Hepatocyte (in vitro differentiated cells): ENCODE results near the gene LDB3. TPM values are rescaled to one million over a fixed set of nuclear protein-coding genes. Genes with fewer than 3 reads are reported as not detected.

ENCODE experiments used
- DNase-seq: peaks from one replicate; pipeline ENCODE4 v3.0.0-alpha.2; 2016; ENCODE audit warnings: low spot score
- H2AFZ ChIP-seq: fragments of 200-600 bp; sonication (generic); 2 replicates; pipeline ENCODE4 v1.6.0; 2016; ENCODE audit warnings: antibody characterized with exemption, mild to moderate bottlenecking
- H3K27ac ChIP-seq: fragments of 200-600 bp; sonication (generic); 2 replicates; pipeline ENCODE4 v1.5.1; 2016; ENCODE audit warnings: mild to moderate bottlenecking
- H3K27me3 ChIP-seq: fragments of 200-600 bp; sonication (generic); 2 replicates; pipeline ENCODE4 v1.6.1; 2016
- H3K36me3 ChIP-seq: fragments of 200-600 bp; sonication (generic); replicated peaks from 2 replicates; pipeline ENCODE4 v1.5.1; 2016; ENCODE audit warnings: low read depth; ENCODE audit not compliant: insufficient read depth
- H3K4me1 ChIP-seq: fragments of 200-600 bp; sonication (generic); 2 replicates; pipeline ENCODE4 v1.5.1; 2016; ENCODE audit warnings: mild to moderate bottlenecking, moderate library complexity; ENCODE audit not compliant: insufficient read depth
- H3K4me2 ChIP-seq: fragments of 200-600 bp; sonication (generic); 2 replicates; pipeline ENCODE4 v1.6.0; 2016
- H3K4me3 ChIP-seq: fragments of 200-600 bp; sonication (generic); 2 replicates; pipeline ENCODE4 v1.5.1; 2016; ENCODE audit warnings: mild to moderate bottlenecking
- H3K79me2 ChIP-seq: fragments of 200-600 bp; sonication (generic); 2 replicates; pipeline ENCODE4 v1.6.0; 2017; ENCODE audit warnings: mild to moderate bottlenecking
- H3K9me2 ChIP-seq: fragments of 200-600 bp; sonication (generic); replicated peaks from 2 replicates; pipeline ENCODE4 v1.6.0; 2017; ENCODE audit warnings: mild to moderate bottlenecking; ENCODE audit not compliant: insufficient read depth
- H3K9me3 ChIP-seq: fragments of 200-600 bp; sonication (generic); 2 replicates; pipeline ENCODE4 v1.5.1; 2016; ENCODE audit warnings: low read depth, mild to moderate bottlenecking
- H4K20me1 ChIP-seq: fragments of 200-600 bp; sonication (generic); 2 replicates; pipeline ENCODE4 v1.6.0; 2016; ENCODE audit warnings: mild to moderate bottlenecking; ENCODE audit not compliant: insufficient read depth, poor library complexity, severe bottlenecking
- CTCF ChIP-seq: fragments of 200-600 bp; sonication (generic); IDR thresholded peaks from 2 replicates; pipeline ENCODE4 v1.5.1; 2016; ENCODE audit warnings: antibody characterized with exemption, mild to moderate bottlenecking; ENCODE audit not compliant: poor library complexity
- EZH2 ChIP-seq: fragments of 200-600 bp; sonication (generic); IDR thresholded peaks from 2 replicates; pipeline ENCODE4 v1.6.1; 2016; ENCODE audit warnings: antibody characterized with exemption, mild to moderate bottlenecking, borderline replicate concordance
- EZH2phosphoT487 ChIP-seq: fragments of 200-600 bp; sonication (generic); IDR thresholded peaks from one replicate; pipeline ENCODE4 v1.6.1; 2018; ENCODE audit warnings: antibody characterized with exemption, mild to moderate bottlenecking, low read depth, moderate library complexity; ENCODE audit not compliant: unreplicated experiment, severe bottlenecking
- WGBS: methylation state at CpG from one replicate; pipeline ENCODE4 v1.1.6; 2016; ENCODE audit warnings: low lambda C conversion rate; ENCODE audit errors: missing lambda C conversion rate; 5-methylcytosine and 5-hydroxymethylcytosine counted together
- polyA plus RNA-seq: library from polyadenylated mRNA; unstranded; fragments of >200 nt; fragmentation: Nextera tagmentation; extraction: Ambion mirVana; gene quantifications from 2 replicates; pipeline ENCODE4 v1.2.1, GENCODE V29; 2016
- total RNA-seq: library from RNA; depleted of rRNA; stranded (reverse); fragments of >200 nt; gene quantifications from 2 replicates; pipeline ENCODE4 v1.2.3, GENCODE V29; 2014

The LDB3 gene
- total and polyA plus RNA-seq, 2 experiments from 2014 or later: 0.31 TPM; not detected in 1

DNA sequence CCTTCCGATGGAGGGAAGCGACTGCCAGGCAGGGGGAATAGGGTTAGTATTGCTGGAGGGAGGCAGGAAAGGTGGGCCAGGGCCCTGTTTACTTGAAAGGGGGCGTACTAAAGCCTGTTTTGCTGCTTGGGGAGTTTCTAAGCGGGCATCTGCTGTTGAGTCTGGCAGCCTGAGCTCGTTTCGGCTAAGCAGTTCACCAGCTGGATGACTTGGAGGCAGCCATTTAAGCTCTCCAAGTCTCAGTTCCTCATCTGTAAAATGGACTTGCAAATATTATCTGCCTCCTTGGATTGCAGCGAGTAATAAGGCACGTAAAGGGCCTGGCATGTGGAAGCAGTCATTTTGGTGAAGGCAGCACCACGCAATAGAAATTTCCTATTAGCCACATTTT lies 44.0 kb downstream of the LDB3 start:
- no peak for TF ChIP-seq EZH2phosphoT487
- no peak for TF ChIP-seq CTCF
- WGBS: 55% methylated on average over 9 of the region's 9 CpGs
- Histone ChIP-seq H3K79me2 (peaks cover 4% of the 10 kb centered on the region), H3K9me3 (no peaks in the 10 kb centered on the region), H3K4me3 (peak overlapping the region; percentile 83), H2AFZ (peak overlapping the region; percentile 96), H3K4me2 (peak overlapping the region; percentile 95), H4K20me1 (no peaks in the 10 kb centered on the region), H3K36me3 (no peaks in the 10 kb centered on the region), H3K27ac (peak overlapping the region; percentile 100), H3K9me2 (no peaks in the 10 kb centered on the region), H3K4me1 (peaks cover 10% of the 10 kb centered on the region), H3K27me3 (no peaks in the 10 kb centered on the region)
- DNase-seq: no peak

- Histone ChIP-seq H3K9me2 (no peaks in the 10 kb centered on the region), H4K20me1 (no peaks in the 10 kb centered on the region), H3K27me3 (no peaks in the 10 kb centered on the region), H3K4me3 (no peak overlapping the region), H3K79me2 (peaks cover 4% of the 10 kb centered on the region), H3K4me1 (peaks cover 10% of the 10 kb centered on the region), H2AFZ (no peak overlapping the region), H3K9me3 (no peaks in the 10 kb centered on the region), H3K36me3 (no peaks in the 10 kb centered on the region), H3K27ac (no peak overlapping the region), H3K4me2 (no peak overlapping the region)
- DNase-seq: no peak
- WGBS: 82% methylated on average over 6 of the region's 6 CpGs
- TF ChIP-seq EZH2 (no peak), CTCF (no peak), EZH2phosphoT487 (no peak)
These were observed 47.0 kb downstream of the LDB3 start for GRCh38 chr10:86715156-86715795.

DNA sequence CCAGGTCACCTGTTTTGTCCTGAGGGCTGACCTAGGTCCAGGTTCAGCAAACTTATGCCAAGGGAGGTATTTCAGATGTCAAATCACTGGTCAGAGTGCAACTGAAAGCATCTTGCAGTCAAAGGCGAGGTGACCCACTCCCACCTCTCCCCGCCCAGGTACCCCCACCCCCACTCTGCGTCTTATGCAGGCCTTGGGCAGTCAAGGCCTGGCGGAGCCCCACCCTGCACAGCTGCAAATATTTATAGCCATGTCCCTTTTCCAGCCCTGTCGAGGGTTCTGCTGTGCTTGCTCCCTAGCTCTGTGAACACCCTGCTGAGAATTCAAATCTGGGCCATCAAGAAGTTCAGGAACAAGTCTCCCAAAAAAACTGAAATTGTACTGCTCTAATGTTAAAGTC lies 47.5 kb downstream of the LDB3 start:
- Histone ChIP-seq H3K36me3 (no peaks in the 10 kb centered on the region), H3K27ac (no peak overlapping the region), H3K4me1 (peaks cover 6% of the 10 kb centered on the region), H3K9me2 (no peaks in the 10 kb centered on the region), H4K20me1 (no peaks in the 10 kb centered on the region), H3K9me3 (no peaks in the 10 kb centered on the region), H2AFZ (no peak overlapping the region), H3K4me2 (no peak overlapping the region), H3K4me3 (no peak overlapping the region), H3K27me3 (no peaks in the 10 kb centered on the region), H3K79me2 (peaks cover 4% of the 10 kb centered on the region)
- WGBS: 67% methylated on average over 5 of the region's 5 CpGs
- TF ChIP-seq EZH2phosphoT487 (no peak), CTCF (no peak), EZH2 (no peak)
- no peak for DNase-seq

DNA sequence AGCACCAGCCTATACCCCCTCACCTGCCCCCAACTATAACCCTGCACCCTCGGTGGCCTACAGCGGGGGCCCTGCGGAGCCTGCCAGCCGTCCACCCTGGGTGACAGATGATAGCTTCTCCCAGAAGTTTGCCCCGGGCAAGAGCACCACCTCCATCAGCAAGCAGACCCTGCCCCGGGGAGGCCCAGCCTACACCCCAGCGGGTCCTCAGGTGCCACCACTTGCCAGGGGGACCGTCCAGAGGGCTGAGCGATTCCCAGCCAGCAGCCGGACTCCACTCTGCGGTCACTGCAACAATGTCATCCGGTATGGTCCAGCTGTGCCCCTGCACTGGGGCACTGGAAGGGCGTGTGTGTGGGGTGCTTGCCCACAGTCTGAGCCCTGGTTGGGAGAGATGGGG lies 48.2 kb downstream of the LDB3 start:
- H3K27me3 ChIP-seq: no peaks in the 10 kb centered on the region
- no peaks in the 10 kb centered on the region for H4K20me1 ChIP-seq
- H3K9me3 ChIP-seq: no peaks in the 10 kb centered on the region
- no peak overlapping the region for H2AFZ ChIP-seq
- no peak overlapping the region for H3K4me2 ChIP-seq
- H3K4me3 ChIP-seq: no peak overlapping the region
- WGBS: 98% methylated on average over 9 of the region's 13 CpGs
- peaks cover 4% of the 10 kb centered on the region for H3K79me2 ChIP-seq
- no peaks in the 10 kb centered on the region for H3K9me2 ChIP-seq
- DNase-seq: no peak
- H3K27ac ChIP-seq: no peak overlapping the region
- H3K4me1 ChIP-seq: peaks cover 5% of the 10 kb centered on the region
- H3K36me3 ChIP-seq: no peaks in the 10 kb centered on the region
- TF ChIP-seq EZH2 (no peak), EZH2phosphoT487 (no peak), CTCF (no peak)
